Transverse colon (tissue), 4 donors: ENCODE results near the gene CCDC8.

Source experiments
- EP300 ChIP-seq: sonication (generic); formaldehyde crosslinking; IDR thresholded peaks from one replicate; pipeline ENCODE4 v1.6.1; 2017; ENCODE audit warnings: antibody characterized with exemption, low read depth
- POLR2A ChIP-seq: fragments of 450-650 bp; IDR thresholded peaks from one replicate; pipeline ENCODE4 v1.6.1; 2016; ENCODE audit warnings: antibody characterized with exemption, mild to moderate bottlenecking, moderate library complexity
- POLR2AphosphoS5 ChIP-seq, 3 donors: sonication (generic); formaldehyde crosslinking; IDR thresholded peaks; one replicate each; pipeline ENCODE4 v1.6.1; 2016; ENCODE audit warnings: antibody characterized with exemption in 3 of 3
- TF ChIP-seq, protein P1 (sequence below), 5 experiments: fragments of 200-600 bp in 3 of 5; fragments of 450-650 bp in 2 of 5; sonication (generic) in 3 of 5; IDR thresholded peaks; 1 replicate in 2 of 5; 2 replicates in 3 of 5; pipeline ENCODE4 v1.5.1; 2016 to 2017; ENCODE audit warnings: antibody characterized with exemption in 5 of 5, inconsistent platforms in 3 of 5, mild to moderate bottlenecking in 2 of 5, moderate library complexity in 1 of 5

DNA sequence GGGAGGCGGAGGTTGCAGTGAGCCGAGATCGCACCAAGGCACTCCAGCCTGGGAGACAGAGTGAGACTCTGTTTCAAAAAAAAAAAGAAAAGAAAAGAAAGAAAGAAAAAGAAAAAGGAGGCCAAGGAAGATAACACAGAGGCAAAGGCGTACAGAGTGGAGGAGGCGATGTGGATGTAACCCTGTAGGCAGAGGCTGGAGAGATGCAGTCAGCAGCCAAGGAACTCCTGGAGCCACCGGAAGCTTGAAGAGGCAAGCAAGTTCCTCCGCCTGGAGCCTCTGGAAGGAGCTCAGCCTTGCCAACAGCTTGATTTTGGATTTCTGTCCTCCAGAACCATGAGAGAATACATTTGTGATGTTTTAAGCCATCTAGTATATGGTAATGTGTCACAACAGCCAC, 6.7 kb upstream of the CCDC8 start:
- TF ChIP-seq POLR2A (no peak), EP300 (no peak), POLR2AphosphoS5 (IDR thresholded peaks at IDR 0.05) (no peak)
- TF ChIP-seq, protein P1, sequence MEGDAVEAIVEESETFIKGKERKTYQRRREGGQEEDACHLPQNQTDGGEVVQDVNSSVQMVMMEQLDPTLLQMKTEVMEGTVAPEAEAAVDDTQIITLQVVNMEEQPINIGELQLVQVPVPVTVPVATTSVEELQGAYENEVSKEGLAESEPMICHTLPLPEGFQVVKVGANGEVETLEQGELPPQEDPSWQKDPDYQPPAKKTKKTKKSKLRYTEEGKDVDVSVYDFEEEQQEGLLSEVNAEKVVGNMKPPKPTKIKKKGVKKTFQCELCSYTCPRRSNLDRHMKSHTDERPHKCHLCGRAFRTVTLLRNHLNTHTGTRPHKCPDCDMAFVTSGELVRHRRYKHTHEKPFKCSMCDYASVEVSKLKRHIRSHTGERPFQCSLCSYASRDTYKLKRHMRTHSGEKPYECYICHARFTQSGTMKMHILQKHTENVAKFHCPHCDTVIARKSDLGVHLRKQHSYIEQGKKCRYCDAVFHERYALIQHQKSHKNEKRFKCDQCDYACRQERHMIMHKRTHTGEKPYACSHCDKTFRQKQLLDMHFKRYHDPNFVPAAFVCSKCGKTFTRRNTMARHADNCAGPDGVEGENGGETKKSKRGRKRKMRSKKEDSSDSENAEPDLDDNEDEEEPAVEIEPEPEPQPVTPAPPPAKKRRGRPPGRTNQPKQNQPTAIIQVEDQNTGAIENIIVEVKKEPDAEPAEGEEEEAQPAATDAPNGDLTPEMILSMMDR (IDR thresholded peaks at IDR 0.05): no peak
